NCI-H128 (cell line): Measurements from ENCODE around the gene NR3C1.

Experiments
- DNase-seq: peaks from one replicate; lab custom pipeline; 2025; ENCODE audit not compliant: unreplicated experiment; lab: John Stamatoyannopoulos, UW

The NR3C1 gene

DNA sequence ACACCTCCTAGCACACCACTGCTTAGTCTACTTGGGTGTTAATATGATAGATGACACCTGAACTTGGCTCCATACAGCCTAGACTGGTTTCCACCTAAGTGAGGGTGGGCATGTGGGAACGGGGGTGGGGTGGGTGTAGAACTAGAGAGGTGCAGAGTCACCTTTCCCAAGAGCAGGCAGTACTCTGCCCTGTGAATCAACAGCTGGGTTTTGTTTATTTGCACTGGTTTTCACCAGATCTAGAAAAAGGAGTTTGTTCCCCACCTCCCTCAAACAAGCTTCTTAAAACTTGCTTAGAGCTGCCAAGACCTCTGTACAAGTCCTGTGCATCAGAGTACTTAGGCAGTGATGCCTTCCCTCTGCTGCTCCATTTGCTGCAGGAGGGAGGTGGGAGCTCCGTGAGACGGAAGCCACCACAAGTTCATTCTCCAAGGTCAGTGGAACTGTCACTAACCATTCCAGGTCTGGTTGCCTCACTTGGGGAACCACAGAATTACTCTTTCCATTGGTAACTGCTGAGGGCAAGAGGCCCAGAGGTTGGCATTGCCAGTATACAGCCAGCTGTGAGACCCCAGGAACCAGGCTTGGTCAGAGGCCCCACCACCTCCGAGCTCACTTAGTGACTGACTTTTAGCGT, 163.5 kb downstream of the NR3C1 start:
- no peak for DNase-seq

DNA sequence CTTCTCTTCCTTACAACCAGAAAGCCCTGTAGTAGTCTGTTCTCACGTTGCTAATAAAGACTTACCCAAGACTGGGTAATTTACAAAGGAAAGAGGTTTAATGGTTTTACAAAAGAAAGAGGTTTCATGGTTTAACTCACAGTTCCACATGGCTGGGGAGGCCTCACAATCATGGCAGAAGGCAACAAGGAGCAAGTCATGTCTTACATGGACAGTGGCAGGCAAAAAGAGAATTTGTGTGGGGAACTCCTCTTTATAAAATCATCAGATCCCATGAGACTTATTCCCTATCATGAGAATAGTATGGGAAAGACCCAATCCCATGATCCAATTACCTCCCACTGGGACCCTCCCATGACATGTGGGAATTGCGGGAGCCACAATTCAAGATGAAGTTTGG, 164.9 kb downstream of the NR3C1 start:
- DNase-seq = no peak

- no peak for DNase-seq
Observed at GRCh38 chr5:143237664-143238063, 165.8 kb downstream of the NR3C1 start.

GRCh38 chr5:143236682-143237081, 166.8 kb downstream of the NR3C1 start:
- DNase-seq = no peak

DNA sequence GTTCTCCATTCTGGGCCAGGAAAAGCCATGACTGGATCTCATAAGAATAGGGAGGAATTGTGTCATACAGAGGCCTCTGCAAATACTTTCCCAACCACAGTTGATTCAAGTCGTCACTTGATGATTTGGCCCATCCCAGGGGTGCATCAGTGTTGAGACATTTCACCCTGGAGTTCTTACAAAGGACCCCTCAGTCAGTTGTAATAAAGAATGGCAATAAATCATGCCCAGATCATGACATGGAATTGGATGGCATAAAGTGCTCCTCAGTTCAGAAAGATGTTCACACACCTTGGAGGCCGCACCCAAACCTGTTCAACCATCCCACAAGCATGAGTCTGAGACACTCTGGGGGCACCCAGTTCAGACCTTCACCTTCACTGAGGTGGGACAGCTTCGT, 168.1 kb downstream of the NR3C1 start:
- DNase-seq = no peak

DNA sequence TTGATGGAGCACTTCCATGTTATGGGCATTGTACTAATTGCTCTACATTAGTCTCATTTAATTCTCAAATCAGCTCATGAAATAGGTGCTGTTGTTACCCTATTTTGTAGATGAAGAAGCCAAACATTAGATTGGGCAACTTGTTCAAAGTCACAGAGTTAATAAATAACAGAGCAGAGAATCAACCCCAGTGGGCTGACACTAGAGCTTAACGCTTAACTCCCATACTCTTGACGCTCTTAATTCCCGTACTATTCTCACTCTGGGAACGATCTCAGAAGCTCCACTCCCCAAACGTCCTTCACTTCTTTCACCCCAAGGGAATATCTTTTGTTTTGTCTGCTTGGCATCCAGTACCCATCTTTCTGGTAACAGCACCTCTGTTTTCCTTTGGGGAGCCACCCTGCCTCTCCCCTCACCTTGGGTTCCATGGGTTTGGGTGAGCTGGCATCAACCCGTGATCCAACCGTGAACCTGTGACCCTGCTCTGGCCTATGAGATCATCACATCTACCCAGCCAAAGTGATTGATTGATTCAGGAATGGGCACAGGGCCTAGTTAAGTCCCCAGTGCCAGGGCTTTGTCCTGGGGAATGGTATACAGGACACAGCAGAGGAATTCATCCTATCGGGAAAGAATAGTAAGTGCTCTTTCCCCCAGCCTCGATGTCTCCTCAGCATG, 169.2 kb downstream of the NR3C1 start:
- DNase-seq = no peak

- no peak for DNase-seq
Observed at GRCh38 chr5:143233031-143233430, 170.5 kb downstream of the NR3C1 start.

DNA sequence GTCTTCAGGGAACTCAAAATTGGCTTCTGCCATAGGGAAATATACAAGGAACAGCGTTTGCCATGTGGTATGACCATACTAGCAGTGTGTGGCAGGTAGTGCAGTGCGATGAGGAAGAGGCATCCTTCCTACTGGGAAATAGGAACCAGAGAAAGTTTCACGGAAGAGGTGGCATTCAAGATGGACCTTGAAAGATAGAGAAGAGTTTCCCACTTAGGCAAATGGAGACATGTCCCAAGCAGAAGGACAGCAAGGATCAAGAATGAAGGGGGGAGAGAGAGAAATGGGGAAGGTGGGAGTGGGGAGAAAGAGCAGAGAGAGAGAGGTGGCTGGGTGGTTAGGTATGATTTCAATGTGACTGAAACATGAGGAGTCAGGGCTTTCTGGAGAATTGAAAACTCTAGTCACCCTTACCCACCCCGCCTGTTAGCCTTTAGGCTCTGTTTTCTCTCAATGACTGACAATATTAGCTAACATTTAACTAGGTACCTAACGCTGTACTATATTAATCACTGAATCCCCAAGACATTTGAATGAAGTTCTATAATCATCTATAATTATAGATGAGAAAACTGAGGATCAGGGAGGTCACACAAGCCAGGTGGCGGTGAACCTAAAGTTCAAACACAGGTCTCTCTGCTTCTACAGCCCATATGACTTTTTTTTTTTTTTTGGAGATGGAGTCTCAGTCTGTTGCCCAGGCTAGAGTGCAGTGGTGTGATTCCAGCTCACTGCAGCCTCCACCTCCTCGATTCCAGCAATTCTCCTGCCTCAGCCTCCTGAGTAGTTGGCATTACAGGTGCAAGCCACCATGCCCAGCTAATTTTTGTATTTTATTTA, 171.3 kb downstream of the NR3C1 start:
- DNase-seq = no peak

- DNase-seq = no peak
Observed at GRCh38 chr5:143231416-143231815, 172.1 kb downstream of the NR3C1 start.

DNA sequence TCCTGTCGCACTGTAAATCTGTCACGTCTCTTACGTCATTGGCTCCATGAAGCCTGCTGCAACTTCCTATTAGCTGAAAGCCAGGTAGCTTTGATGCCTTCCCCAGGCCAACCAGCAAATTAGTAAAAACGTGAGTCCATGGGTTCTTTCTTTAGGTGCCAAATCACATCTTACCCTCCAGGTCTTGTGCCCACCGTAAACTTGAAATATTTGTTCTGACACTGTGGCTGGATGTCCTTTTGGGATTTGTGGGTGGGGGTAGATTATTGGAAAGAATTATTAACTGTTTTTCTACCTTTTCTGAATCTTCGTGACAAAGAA, 172.8 kb downstream of the NR3C1 start:
- DNase-seq = no peak

DNA sequence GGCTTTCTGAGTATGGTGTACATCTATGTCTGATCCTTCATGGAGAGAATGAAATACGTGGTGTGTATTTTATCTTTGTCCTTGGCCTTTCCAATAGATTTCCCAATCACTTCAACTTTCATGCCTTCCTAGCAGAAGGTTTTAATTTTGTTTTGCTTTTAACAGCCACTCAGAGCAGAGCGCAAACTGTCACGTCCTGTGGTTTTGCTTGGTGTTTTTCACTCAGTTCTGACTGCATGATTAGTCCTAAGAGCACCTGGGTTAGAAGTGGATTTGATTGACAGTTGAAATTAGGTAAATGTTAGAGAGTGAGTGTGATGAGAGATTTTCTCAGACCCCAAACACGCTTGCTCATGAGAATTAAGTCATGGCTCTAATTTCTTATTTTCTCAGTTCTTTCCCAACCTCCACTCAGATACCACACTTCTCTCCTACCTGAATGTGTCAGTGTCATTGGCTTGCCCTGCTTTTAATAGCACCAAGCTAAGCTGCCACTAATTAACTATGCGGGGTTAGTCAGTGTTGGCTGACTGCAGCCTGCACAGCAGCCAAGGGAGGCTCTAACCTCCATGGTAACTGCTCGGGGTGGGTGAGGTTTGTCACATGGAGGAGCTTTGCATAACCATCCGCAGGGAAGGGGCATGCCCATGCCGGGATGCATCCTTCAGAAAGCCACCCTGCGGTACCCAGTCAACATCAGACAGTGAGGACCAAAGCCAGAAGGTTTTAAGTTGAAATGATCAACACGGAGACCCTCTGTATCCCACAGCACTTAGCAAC, 173.4 kb downstream of the NR3C1 start:
- peak; percentile 9 for DNase-seq

- no peak for DNase-seq
Observed at GRCh38 chr5:143229426-143229895, 174.0 kb downstream of the NR3C1 start.

DNA sequence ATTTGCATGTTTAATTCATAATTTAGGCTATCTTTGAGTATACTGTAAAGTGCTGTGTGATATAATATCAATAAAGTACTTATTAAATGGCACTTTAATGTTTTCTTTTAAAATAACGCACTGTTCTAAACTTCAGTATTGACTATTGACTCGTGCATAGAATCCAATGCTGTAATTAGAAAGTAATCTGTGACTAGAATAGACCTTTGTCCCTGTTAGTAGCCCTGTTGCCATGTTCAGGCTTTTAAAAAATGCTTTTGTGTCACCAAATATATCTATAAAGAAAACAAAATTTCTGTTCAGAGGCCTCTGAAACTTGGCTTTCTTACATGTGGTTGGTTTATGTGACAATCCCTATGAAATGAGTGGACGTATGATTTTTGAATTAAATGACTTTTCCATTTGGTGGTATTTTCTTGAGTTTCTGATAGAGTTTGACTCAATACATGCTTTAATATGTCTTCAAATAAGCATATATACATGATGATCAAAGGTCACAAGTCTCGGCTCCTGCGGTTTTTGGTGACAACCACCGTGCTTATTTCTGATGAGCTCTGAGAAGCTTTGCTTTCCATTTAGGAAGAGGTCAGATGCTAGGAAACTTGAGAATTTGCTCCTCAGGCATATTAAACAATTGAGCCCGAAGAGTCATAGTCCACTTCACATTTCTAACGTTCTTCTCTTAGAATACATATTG, 174.7 kb downstream of the NR3C1 start:
- no peak for DNase-seq
